K562 (cell line): ENCODE measurements around the gene ZNF609. TPM values are rescaled to one million over a fixed set of nuclear protein-coding genes. Genes with fewer than 3 reads are reported as not detected.

Experiments
- ATAC-seq: fragments of 200-7000 bp; cut with Tn5 transposase; 3 replicates; pipeline ENCODE4 v1.9.1; 2020; ENCODE audit warnings: moderate library complexity
- BruUV-seq: library from RNA; stranded (reverse); fragments of 400-500 nt; replicated peaks from 2 replicates; lab custom pipeline; 2021; lab: Mats Ljungman, UMichigan
- CTCF ChIA-PET: fragments of 300-600 bp; formaldehyde crosslinking; extraction: SDS; loops from one replicate; lab custom pipeline; 2021; ENCODE audit warnings: low intra/inter-chr PET ratio; lab: Yijun Ruan, JAX
- POLR2A ChIA-PET: fragments of 300-600, 350-650 bp; sonication (Branson Sonifier 250); formaldehyde crosslinking; extraction: SDS; loops from one replicate; lab custom pipeline; 2021; ENCODE audit warnings: antibody characterized with exemption, inconsistent platforms; lab: Yijun Ruan, JAX
- DNase-seq, 4 experiments: peaks; one replicate each; pipeline versions ENCODE4 v3.0.0 to v3.0.0-alpha.2; 2011 to 2018; ENCODE audit warnings: low spot score in 3 of 4, mixed read lengths in 3 of 4; ENCODE audit errors: extremely low read depth in 1 of 4
- FAIRE-seq: peaks from 2 replicates; lab custom pipeline; 2011; peaks lifted over from hg19 to GRCh38; lab: Jason Lieb, UNC
- H2AFZ ChIP-seq: 2 replicates; pipeline ENCODE4 v1.6.0; 2011; ENCODE audit warnings: low read depth, low read length, control low read depth, inconsistent platforms
- H3K27ac ChIP-seq: fragments of 200-600 bp; 3 replicates; pipeline ENCODE4 v1.8.0; 2011; ENCODE audit warnings: low read depth, mild to moderate bottlenecking, control low read depth, inconsistent platforms, low read length, moderate library complexity, mixed read lengths; ENCODE audit errors: extremely low read depth
- H3K27me3 ChIP-seq, 2 experiments: fragments of 300-600 bp in 1 of 2; 2 replicates in 1 of 2; 3 replicates in 1 of 2; pipeline versions ENCODE4 v1.6.0 to v1.8.0; 2011; ENCODE audit warnings: inconsistent platforms in 2 of 2, low read length in 2 of 2, mild to moderate bottlenecking in 1 of 2, mixed read lengths in 1 of 2, moderate library complexity in 1 of 2; ENCODE audit not compliant: control insufficient read depth in 2 of 2, insufficient read depth in 2 of 2
- H3K36me3 ChIP-seq: fragments of 300-600 bp; 3 replicates; pipeline ENCODE4 v1.8.0; 2011; ENCODE audit warnings: mild to moderate bottlenecking, low read length, inconsistent platforms; ENCODE audit not compliant: control insufficient read depth, insufficient read depth
- H3K4me1 ChIP-seq, 2 experiments: fragments of 200-600 bp in 1 of 2; replicated peaks in 1 of 2; 2 replicates in 1 of 2; 3 replicates in 1 of 2; pipeline versions ENCODE4 v1.5.1 to v1.8.0; 2011; ENCODE audit warnings: inconsistent platforms in 2 of 2, low read length in 2 of 2, mild to moderate bottlenecking in 1 of 2, mixed read lengths in 1 of 2, moderate library complexity in 1 of 2; ENCODE audit not compliant: control insufficient read depth in 2 of 2, insufficient read depth in 2 of 2
- H3K4me2 ChIP-seq: 2 replicates; pipeline ENCODE4 v1.6.1; 2011; ENCODE audit warnings: low read length, control low read depth, inconsistent platforms, mixed read lengths; ENCODE audit not compliant: insufficient read depth
- H3K4me3 ChIP-seq: fragments of 200-600 bp; sonication (generic), shearing (Covaris generic); 2 replicates; pipeline ENCODE4 v1.5.1; 2016; ENCODE audit warnings: control low read depth, inconsistent platforms
- H3K79me2 ChIP-seq: fragments of 200-600 bp; 3 replicates; pipeline ENCODE4 v1.8.0; 2011; ENCODE audit warnings: low read length, inconsistent platforms; ENCODE audit not compliant: control insufficient read depth, insufficient read depth
- H3K9ac ChIP-seq, 2 experiments: 2 replicates each; pipeline versions ENCODE4 v1.6.0 to v1.6.1; 2011; ENCODE audit warnings: low read depth in 2 of 2, low read length in 2 of 2, control low read depth in 1 of 2, inconsistent platforms in 1 of 2, mild to moderate bottlenecking in 1 of 2, mixed read lengths in 1 of 2; ENCODE audit not compliant: insufficient read depth in 1 of 2
- H3K9me1 ChIP-seq: one replicate; pipeline ENCODE4 v1.6.0; 2011; ENCODE audit warnings: inconsistent platforms, mild to moderate bottlenecking, low read length, moderate library complexity; ENCODE audit not compliant: control insufficient read depth, insufficient read depth
- H3K9me3 ChIP-seq: replicated peaks from 2 replicates; pipeline ENCODE4 v1.5.1; 2011; ENCODE audit warnings: low read depth, low read length, inconsistent platforms; ENCODE audit not compliant: control insufficient read depth, insufficient read depth
- H4K20me1 ChIP-seq: replicated peaks from 2 replicates; pipeline ENCODE4 v1.6.1; 2011; ENCODE audit warnings: low read length, inconsistent platforms, mixed read lengths; ENCODE audit not compliant: control insufficient read depth, insufficient read depth
- FIP1L1 ChIP-seq: fragments of 200-400 bp; formaldehyde crosslinking; IDR thresholded peaks from 2 replicates; pipeline ENCODE4 v1.6.1; 2018; ENCODE audit warnings: mild to moderate bottlenecking, low read depth, low read length; ENCODE audit not compliant: poor library complexity, severe bottlenecking
- HNRNPL ChIP-seq: fragments of 200-400 bp; formaldehyde crosslinking; IDR thresholded peaks from 2 replicates; pipeline ENCODE4 v1.6.1; 2017; ENCODE audit warnings: low read depth, mild to moderate bottlenecking, low read length
- HNRNPLL ChIP-seq: fragments of 200-400 bp; formaldehyde crosslinking; IDR thresholded peaks from 2 replicates; pipeline ENCODE4 v1.6.1; 2017; ENCODE audit warnings: low read length, low read depth, mild to moderate bottlenecking; ENCODE audit not compliant: poor library complexity, severe bottlenecking
- NCOR1 ChIP-seq: fragments of 450-650 bp; IDR thresholded peaks from 2 replicates; pipeline ENCODE4 v1.6.1; 2016; ENCODE audit warnings: mild to moderate bottlenecking, moderate library complexity
- NR2C1 ChIP-seq, 2 experiments: fragments of 450-650 bp; IDR thresholded peaks; 2 replicates each; pipeline ENCODE4 v1.6.1; 2017; ENCODE audit warnings: mild to moderate bottlenecking in 2 of 2, antibody characterized with exemption in 1 of 2, inconsistent platforms in 1 of 2, missing compliant biosample characterization in 1 of 2, missing genetic modification characterization in 1 of 2
- POLR2AphosphoS2 ChIP-seq: IDR thresholded peaks from 2 replicates; pipeline ENCODE4 v1.6.1; 2012; ENCODE audit warnings: low read length, improper control_type of control experiment
- TCF7L2 ChIP-seq: fragments of 150-350 bp; IDR thresholded peaks from 2 replicates; pipeline ENCODE4 v1.6.1; 2016; ENCODE audit warnings: low read depth, mild to moderate bottlenecking, low read length, moderate library complexity
- ZNF174 ChIP-seq: fragments of 250-450 bp; sonication (Bioruptor Pico); IDR thresholded peaks from 2 replicates; pipeline ENCODE4 v1.4.0; 2020; ENCODE audit warnings: mild to moderate bottlenecking
- ZNF217 ChIP-seq: sonication (generic); formaldehyde crosslinking; IDR thresholded peaks from 2 replicates; pipeline ENCODE4 v1.8.0; 2022; ENCODE audit warnings: mild to moderate bottlenecking, missing genetic modification reagents
- ZNF76 ChIP-seq: fragments of 250-450 bp; sonication (Bioruptor Pico); IDR thresholded peaks from 2 replicates; pipeline ENCODE4 v1.4.0; 2020; ENCODE audit warnings: mild to moderate bottlenecking, moderate library complexity, borderline replicate concordance
- WGBS: fragments of 100-300 bp; shearing (Covaris generic); methylation state at CpG from one replicate; pipeline ENCODE4 v1.1.6; 2016; ENCODE audit warnings: low coverage, mixed read lengths; ENCODE audit not compliant: insufficient coverage; ENCODE audit errors: missing lambda C conversion rate; 5-methylcytosine and 5-hydroxymethylcytosine counted together
- in situ Hi-C: fragments of 300-500 bp; cut with MboI; formaldehyde crosslinking; loops from 4 replicates; pipeline ENCODE4 v1.15.0; 2018; ENCODE audit warnings: inconsistent platforms, mixed read lengths
- intact Hi-C: fragments of 100-400 bp; cut with micrococcal nuclease; formaldehyde crosslinking; loops from 2 replicates; pipeline ENCODE4 v1.14.2; 2022
- polyA plus RNA-seq, 8 experiments: library from polyadenylated mRNA; depleted of rRNA in 4 of 8; stranded (reverse) in 5 of 8; unstranded in 3 of 8; fragments of >200 nt; fragmentation: Nextera tagmentation in 2 of 8; fragmentation: Illumina TruSeq in 1 of 8; extraction: Ambion mirVana in 2 of 8; extraction: Trizol in 1 of 8; gene quantifications; 2 replicates each; pipeline versions ENCODE4 v1.2.1 to v1.2.3, GENCODE V29; 2011 to 2014; ENCODE audit warnings: inconsistent platforms in 1 of 8, missing spikeins in 1 of 8
- total RNA-seq, 7 experiments: library from RNA; depleted of rRNA in 6 of 7; stranded (reverse); fragments of >200 nt in 6 of 7; fragmentation: Illumina TruSeq in 2 of 7; extraction: Trizol in 2 of 7; gene quantifications; 2 replicates each; pipeline versions ENCODE4 v1.2.1 to v1.2.3, GENCODE V29; 2011 to 2021; ENCODE audit warnings: low replicate concordance in 1 of 7
- TF ChIP-seq, protein P1 (sequence below): fragments of 450-650 bp; formaldehyde crosslinking; IDR thresholded peaks from 2 replicates; pipeline ENCODE4 v1.4.0; 2020; ENCODE audit warnings: mild to moderate bottlenecking, mixed read lengths

Gene ZNF609
- total and polyA plus RNA-seq, 9 of the 15 experiments (the other 6 are each of a cell fraction or from before 2014, with no cell fraction given): 3.0 to 38.7 (median 17.8) TPM

DNA sequence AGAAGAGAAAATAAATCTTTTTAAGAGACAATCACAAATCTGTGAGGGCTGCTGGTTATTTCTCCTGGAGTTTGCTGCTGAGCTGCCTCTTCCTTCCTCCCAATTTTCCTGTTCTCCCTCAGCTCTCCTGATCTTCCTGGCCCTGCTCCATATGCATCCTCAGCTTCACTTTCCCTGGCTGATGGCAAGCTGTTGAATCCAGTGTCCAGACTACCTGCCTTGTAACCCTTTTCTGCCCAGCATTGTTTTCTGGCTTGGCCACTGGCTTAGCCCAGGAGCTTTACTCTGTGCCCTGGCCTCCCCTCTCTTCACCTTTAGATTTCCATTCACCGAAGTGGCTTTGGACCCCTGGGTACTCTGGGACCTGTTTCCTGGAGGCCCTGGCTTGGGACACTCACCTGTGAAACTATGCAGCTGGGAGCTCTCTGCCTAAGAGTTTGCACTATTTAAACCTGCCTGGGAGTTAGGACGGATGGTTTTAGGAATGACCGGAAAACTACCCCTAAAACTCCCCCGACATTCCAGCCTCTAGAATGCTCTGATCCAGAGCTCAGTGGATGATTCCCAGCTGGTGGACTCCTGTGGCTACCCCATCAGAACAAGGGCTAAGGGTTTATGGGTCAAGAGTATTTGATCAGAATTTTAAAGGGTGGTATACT, 225.0 kb downstream of the ZNF609 start:
- Histone ChIP-seq H3K36me3 (peaks cover 87% of the 10 kb centered on the region), H3K27me3 (no peaks in the 10 kb centered on the region), H2AFZ (no peak overlapping the region), H4K20me1 (peaks cover 5% of the 10 kb centered on the region; the same call in 1 of the 2 replicates), H3K9ac (no peak overlapping the region), H3K4me3 (no peak overlapping the region), H3K4me1 (peaks cover 0 to 8% of the 10 kb centered on the region in 2 experiments; a peak in 3 of 5 replicates), H3K27ac (no peak overlapping the region), H3K9me1 (no peaks in the 10 kb centered on the region), H3K9me3 (no peaks in the 10 kb centered on the region), H3K79me2 (no peaks in the 10 kb centered on the region), H3K4me2 (no peak overlapping the region)
- no peak for FAIRE-seq
- in situ Hi-C loops (no loop called here), intact Hi-C loops (no loop called here)
- ChIA-PET POLR2A (interaction anchor here (0.7 to 1.0 kb wide), 3 partner anchors 10 to 22 kb away, joined by 3 read pairs; no protein-coding TSS in a partner anchor), CTCF (interaction anchor here (1.1 to 5.6 kb wide), 3 partner anchors 36 to 124 kb away, joined by 5 to 92 read pairs (median 7); no protein-coding TSS in a partner anchor)
- 85% methylated on average over 4 of the region's 4 CpGs for WGBS
- TF ChIP-seq FIP1L1 (no peak), HNRNPLL (no peak), NR2C1 (IDR thresholded peaks at IDR 0.05) (no peak), NR2C1 (tag; IDR thresholded peaks at IDR 0.05) (no peak), TCF7L2 (no peak), POLR2AphosphoS2 (no peak), ZNF217 (CRISPR knock-in tag) (no peak), HNRNPL (no peak), NCOR1 (no peak), ZNF174 (CRISPR knock-in tag) (no peak), ZNF76 (CRISPR knock-in tag) (no peak)
- TF ChIP-seq, protein P1, sequence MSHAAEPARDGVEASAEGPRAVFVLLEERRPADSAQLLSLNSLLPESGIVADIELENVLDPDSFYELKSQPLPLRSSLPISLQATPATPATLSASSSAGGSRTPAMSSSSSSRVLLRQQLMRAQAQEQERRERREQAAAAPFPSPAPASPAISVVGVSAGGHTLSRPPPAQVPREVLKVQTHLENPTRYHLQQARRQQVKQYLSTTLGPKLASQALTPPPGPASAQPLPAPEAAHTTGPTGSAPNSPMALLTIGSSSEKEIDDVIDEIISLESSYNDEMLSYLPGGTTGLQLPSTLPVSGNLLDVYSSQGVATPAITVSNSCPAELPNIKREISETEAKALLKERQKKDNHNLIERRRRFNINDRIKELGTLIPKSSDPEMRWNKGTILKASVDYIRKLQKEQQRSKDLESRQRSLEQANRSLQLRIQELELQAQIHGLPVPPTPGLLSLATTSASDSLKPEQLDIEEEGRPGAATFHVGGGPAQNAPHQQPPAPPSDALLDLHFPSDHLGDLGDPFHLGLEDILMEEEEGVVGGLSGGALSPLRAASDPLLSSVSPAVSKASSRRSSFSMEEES (CRISPR knock-in tag): no peak
- no peak for ATAC-seq
- DNase-seq: no peak
- BruUV-seq: no TSS peak
